Astrocyte of the hippocampus (primary cell): ENCODE measurements around the gene ATG9A.

Experiments
- DNase-seq: peaks from one replicate; pipeline ENCODE4 v3.0.0; 2011; ENCODE audit warnings: low read depth, low spot score

Gene ATG9A

GRCh38 chr2:219252570-219252899, 23.1 kb upstream of the ATG9A start:
- no peak for DNase-seq

GRCh38 chr2:219252084-219252483, 22.6 kb upstream of the ATG9A start:
- no peak for DNase-seq

DNA sequence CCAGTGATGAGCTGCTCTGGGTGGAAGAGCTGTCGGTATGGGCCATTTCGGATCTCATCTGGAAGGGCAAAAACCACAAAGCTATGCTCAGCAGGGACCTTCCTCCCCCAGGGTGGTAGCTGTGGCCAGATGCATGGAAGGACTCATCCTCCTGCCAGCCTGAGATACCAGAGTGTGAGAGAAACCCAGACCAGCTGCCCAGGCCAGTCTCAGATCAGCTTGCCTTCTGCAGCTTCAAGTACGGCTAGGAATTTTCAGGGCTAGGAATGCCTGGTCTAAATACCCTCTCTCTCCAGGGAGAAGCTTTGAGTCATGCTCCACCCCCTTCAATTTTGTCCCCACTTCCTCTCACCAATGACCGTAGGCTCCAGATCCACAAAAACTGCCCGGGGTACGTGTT, 22.2 kb upstream of the ATG9A start:
- no peak for DNase-seq

DNA sequence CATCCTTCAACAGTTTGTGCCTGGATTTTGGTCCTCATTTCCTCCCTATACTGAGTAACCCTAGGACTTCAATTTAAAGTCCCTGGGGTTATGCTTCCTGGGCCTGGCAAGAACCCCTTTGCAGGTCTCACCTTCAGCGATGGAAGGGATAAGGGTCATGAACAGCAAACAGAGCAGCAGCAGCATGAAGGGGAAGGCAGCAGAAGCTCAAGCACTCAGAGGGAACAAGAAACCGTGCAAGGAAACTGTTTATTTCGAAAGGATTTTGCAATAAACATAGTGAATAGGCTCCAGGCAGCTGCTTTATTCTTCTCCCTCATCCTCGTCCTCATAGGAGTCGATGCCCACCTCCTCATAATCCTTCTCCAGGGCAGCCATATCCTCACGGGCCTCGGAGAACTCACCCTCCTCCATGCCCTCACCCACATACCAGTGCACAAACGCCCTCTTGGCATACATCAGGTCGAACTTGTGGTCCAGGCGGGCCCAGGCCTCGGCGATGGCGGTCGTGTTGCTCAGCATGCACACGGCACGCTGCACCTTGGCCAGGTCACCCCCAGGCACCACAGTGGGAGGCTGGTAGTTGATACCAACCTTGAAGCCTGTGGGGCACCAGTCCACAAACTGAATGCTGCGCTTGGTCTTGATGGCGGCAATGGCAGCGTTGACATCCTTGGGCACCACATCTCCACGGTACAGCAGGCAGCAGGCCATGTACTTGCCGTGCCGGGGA, 20.8 kb upstream of the ATG9A start:
- DNase-seq = no peak

DNA sequence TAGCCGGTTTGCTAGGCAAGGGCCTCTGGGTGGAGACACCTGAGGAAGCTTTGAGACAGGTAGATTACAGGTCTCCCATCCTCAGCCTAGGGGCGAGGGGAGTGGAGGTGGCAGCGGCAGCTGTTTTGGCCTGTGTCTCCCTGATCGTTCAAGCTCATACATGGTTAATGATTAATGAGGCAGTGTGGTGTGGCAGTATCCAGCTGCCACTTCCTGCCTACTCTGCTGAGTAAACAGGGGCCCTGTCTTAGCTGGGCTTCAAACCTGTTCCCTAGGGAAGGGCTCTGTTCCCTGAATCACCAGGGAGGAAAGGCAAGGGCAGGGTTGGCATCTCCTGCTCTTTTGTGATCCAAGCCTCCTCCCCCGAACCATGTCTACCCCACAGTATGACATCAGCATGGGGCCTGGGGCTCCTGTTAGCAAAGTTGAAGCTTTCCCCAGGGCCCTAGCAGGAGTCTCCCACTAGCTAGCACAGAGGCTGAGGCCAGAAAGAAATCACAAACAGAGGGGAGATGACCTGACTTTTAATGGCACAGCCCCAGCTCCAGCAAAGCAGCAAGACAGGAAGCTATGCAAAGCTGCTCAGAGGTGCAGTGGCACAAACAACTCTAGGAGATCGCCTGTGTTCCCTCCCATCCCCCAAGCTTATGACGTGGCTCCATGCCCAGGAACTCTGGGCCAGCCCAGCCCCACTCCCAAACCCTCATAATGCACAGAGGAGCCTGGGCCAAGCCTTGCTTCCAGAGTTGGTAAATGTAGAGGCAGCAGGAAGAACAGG, 20.0 kb upstream of the ATG9A start:
- peak; percentile 93 for DNase-seq

- DNase-seq = no peak
Observed at GRCh38 chr2:219248845-219249202, 19.4 kb upstream of the ATG9A start.

DNA sequence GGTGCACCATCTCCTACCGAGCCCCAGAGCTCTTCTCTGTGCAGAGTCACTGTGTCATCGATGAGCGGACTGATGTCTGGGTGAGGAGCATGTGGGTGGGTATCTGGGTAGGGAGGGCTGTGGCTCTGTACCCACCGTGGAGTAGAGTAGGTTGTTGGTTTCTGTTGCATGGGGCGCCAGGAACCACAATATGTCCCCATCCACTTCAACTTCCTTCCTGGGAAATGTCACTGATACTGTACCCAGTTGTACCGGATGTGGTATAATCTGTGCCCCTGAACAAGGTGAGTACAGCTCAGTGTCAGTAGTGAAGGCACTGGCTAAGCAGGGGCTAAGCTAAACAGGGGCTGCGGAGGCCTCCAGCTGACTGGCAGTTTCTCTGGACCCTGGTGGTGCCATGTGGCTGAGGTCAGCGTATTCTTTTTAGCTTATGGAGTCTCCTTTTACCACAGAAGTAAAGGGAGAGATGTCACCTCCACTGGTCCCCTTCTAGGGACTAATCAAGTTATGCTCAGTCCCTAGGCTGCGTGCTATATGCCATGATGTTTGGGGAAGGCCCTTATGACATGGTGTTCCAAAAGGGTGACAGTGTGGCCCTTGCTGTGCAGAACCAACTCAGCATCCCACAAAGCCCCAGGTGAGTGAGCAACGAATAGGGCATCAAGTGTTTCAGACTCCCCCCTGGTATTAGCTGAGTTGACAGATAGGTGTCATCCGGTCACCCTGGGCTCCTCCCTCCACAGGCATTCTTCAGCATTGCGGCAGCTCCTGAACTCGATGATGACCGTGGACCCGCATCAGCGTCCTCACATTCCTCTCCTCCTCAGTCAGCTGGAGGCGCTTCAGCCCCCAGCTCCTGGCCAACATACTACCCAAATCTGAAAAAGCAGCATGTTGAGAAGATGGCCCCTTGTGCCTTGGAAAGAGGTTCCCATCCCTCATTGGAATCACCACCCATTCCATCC, 18.5 kb upstream of the ATG9A start:
- no peak for DNase-seq

- no peak for DNase-seq
Observed at GRCh38 chr2:219246559-219246958, 17.1 kb upstream of the ATG9A start.

GRCh38 chr2:219245899-219246230, 16.4 kb upstream of the ATG9A start:
- no peak for DNase-seq

DNA sequence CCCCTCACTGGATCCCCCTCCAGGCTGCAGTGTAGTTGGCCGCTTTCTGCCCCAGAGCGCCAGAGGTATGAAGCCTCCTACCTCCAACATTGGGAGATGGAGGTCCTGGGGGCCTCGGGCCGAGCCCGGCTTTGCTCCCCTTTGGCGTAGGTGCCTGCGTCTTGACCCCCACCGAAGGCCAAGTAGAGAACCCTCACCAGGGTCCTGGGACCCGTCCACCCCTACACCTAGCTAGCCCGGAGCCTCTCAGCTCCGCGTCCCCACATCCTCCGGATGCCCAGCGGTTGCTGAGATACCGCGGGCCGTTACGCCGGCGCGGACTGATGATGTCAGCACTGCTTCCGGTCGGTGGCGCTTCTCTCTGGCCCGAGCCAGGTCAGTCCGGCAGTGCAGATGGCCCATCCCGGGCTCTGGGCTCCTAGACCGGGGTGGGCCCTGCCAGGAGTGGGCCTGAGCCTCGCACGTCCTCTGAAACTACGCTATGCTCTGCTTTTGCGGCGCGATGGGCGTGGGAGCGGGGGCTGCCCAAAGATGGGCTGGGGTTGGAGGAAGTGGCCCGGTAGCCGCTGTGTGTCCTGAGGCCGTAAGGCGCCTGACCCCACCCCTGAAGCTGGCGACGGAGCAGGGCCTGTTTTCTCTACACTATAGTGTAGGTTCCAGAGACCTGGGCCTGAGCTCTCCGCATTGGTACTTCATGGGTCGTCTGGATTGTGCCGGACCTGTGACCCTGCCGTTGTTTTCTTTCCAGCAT, 15.9 kb upstream of the ATG9A start, which contains the start of the genes GLB1L and STK16:
Gene GLB1L, minus strand, starts transcription at position 297 of the 751 bp plus-strand sequence. CDS start 1,871 bp downstream, outside the sequence.
Gene STK16, plus strand, starts transcription at position 332 of the 751 bp plus-strand sequence. CDS start 521 bp downstream, outside the sequence.
- DNase-seq = peak; percentile 98

DNA sequence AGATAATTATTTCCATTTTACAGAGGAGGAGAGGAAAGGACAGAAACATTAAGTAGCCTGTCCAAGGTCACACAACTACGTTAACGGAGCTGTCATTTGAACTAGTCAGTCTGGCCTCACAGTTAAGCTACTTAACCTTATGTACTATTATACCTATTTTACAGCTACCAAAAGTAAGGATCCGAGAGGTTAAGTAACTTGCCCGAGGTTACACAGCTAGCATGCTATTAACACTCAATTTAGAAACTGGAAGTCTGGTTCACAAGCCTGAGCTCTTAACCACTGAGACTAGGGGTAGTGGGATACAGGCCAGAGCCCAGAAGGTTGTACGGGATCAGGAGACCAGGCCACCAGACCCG, 15.3 kb upstream of the ATG9A start:
- DNase-seq = no peak

- DNase-seq = no peak
Observed at GRCh38 chr2:219243291-219243761, 13.9 kb upstream of the ATG9A start.

DNA sequence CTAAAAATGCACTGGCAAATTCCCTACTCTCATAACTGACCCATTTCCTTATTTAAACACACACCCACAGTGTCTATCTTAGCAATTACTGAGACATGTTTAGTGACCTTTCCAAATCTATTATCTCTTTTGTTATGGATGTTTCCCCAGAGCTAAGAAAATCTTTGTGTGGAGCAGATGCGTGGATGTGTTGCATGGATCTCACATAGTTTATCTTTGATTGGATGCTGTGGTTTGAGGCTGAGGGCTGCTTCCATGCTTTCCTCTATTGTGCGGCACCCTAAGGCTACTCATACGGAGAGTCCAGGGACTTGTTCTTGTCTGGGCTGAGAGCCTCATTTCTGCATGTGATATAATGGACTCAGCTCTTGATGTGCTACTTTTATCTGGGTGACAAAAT, 4.9 kb upstream of the ATG9A start:
- DNase-seq = no peak

- no peak for DNase-seq
Observed at GRCh38 chr2:219230059-219230540, 664 bp upstream of the ATG9A start.

DNA sequence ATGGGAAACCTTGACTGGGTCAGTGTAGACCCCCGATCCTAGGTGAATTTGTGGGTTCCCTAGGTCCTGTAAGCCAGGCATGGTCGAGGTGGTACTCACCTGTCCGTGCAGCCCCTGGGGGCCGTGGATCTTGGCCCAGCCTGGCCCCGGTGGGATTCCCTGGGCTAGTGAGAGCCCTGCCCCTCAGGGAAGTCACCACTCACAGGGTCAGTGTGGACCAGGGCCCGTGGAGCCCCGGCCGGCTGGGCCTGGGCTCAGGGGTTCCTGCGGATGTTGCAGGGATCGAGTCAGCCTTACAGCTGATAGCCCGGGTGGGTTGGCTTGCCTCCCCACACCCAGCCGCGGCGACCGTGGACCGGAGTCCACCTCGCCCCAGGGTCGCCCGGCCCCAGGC, 528 bp downstream of the ATG9A start:
- DNase-seq = no peak

DNA sequence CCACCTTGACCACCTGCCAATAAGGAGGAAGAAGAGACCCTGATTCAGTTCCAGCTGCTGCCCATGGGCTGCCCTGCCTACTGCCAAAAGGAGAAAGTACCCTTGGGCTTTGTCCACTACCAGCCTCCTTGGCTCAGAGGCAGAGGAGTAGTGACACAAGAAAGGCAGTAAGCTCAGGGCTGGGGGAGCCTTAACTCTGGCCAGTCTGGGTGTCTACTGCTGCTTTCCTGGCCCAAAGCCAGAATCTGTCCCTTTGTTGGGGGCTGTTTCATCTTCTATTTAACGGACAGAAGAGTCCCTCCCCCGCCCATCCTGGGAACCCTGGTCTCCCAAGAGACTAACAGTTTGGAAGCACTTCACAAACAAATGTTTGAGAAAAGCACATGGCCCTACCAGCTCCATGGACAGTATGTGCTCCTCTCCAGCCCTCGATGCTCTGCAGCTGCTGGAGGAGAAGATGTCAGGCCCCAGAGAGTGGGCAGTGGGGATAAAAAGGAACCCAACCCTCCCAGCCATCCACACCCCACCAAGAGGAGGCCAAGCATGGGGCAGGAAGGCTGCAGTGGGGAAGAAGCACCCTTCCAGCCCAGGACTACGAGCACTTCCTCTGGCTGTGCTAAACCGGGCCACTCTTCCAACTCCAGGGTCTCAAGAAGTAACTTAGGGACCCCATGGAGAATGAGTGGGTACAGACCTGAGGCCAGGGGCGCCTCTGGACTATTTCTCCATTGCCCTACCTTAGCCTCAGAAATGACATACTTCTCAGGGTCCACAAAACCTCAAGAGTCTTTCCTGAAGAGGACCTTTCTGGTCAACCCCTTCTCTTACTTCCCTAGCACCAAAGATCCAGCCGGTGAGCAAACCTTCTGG, 1.2 kb downstream of the ATG9A start:
- peak; percentile 11 for DNase-seq

DNA sequence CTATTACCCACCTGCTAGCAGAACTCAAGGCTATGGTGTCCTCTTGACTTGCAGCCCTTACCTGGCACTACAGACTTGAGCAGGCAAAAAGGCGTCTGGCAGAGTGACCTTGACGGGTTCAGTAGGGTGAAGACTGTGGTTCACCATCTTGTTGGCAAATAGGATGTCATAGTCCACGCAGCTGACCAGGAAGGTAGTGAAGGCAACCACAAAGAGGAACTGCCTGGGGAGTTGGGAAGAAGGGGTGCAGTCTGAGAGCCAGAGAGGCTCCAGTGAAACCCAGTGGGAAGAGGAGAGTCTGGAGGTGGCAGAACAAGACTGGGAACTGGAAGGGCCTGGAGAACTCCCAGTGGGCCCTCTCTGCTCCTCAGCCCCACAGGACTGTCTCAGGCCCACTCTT, 4.1 kb downstream of the ATG9A start:
- no peak for DNase-seq

DNA sequence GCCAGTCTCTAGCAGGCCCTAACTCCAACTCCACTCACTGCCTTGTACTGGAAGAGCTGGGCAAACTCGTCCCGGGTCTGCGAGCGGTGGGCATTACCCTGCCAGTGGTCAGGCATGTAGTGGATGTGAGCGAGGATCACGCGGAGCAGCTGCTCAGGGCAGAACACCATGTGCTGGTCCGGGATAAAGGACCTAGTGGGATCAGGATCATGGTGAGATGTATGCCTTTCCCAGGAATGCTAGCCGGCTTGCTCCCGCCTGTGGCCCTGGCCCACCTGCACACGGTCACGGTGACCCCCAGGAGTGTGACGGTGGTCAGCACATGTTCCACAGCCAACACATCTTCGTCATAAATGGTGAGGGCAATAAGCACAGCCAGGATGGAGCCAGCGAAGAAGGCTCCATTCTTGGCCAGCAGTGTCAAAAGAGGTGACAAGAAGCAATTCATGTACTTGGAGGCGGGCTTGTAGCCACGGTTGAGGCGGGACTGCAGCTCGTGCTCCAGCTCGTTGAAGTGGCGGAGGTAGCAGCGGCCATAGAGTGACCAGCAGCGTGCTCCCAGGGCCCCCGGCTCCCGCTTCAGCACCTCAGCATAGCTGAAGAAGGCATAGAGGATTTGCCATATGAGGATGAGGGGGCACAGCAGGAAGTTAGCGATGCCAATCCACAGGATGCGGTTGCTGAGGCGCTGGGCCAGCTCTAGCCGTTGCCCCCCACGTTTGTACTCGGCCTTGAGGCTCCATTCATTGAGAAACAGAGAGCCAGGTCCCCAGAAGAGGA, 5.4 kb downstream of the ATG9A start:
- DNase-seq = no peak

GRCh38 chr2:219221957-219222518, 7.4 kb downstream of the ATG9A start:
- DNase-seq = no peak
